Kidney (tissue), 14 donors: Measurements from ENCODE around the gene PIP4K2A. TPM values are rescaled to one million over a fixed set of nuclear protein-coding genes. Genes with fewer than 3 reads are reported as not detected.
A peak's percentile ranks its signal among the peaks of the same experiment; 100 is the strongest.

ENCODE experiments used
- DNase-seq, 5 donors: peaks; one replicate each; pipeline ENCODE4 v3.0.0-alpha.2; 2013 to 2020
- FAIRE-seq: peaks from 2 replicates; lab custom pipeline; 2012; peaks lifted over from hg19 to GRCh38; lab: Jason Lieb, UNC
- H3K27ac ChIP-seq, 2 donors: one replicate each; pipeline ENCODE4 v1.7.0; 2013; ENCODE audit warnings: low read depth in 2 of 2, low read length in 2 of 2, inconsistent platforms in 1 of 2
- H3K27me3 ChIP-seq: one replicate; pipeline ENCODE4 v1.7.1; 2013; ENCODE audit warnings: low read length, inconsistent platforms; ENCODE audit not compliant: control insufficient read depth, insufficient read depth
- H3K36me3 ChIP-seq, 3 donors: one replicate each; pipeline versions ENCODE4 v1.7.0 to v1.7.1; 2013; ENCODE audit warnings: low read length in 3 of 3, control low read depth in 1 of 3, inconsistent platforms in 1 of 3; ENCODE audit not compliant: insufficient read depth in 3 of 3, control insufficient read depth in 2 of 3
- H3K4me1 ChIP-seq, 3 donors: one replicate each; pipeline versions ENCODE4 v1.7.0 to v1.7.1; 2013; ENCODE audit warnings: low read length in 3 of 3, inconsistent platforms in 1 of 3, low read depth in 1 of 3; ENCODE audit not compliant: control insufficient read depth in 2 of 3, insufficient read depth in 2 of 3
- H3K4me3 ChIP-seq, 3 donors: one replicate each; pipeline versions ENCODE4 v1.7.0 to v1.8.1; 2013; ENCODE audit warnings: low read length in 3 of 3, control low read depth in 1 of 3, inconsistent platforms in 1 of 3
- H3K9ac ChIP-seq, 3 donors: one replicate each; pipeline versions ENCODE4 v1.7.0 to v1.7.1; 2013; ENCODE audit warnings: low read length in 3 of 3, control low read depth in 1 of 3, inconsistent platforms in 1 of 3
- H3K9me3 ChIP-seq, 3 donors: one replicate each; pipeline versions ENCODE4 v1.7.0 to v1.7.1; 2013; ENCODE audit warnings: low read length in 3 of 3, control low read depth in 1 of 3, inconsistent platforms in 1 of 3; ENCODE audit not compliant: control insufficient read depth in 2 of 3, insufficient read depth in 1 of 3
- intact Hi-C: fragments of 100-400 bp; cut with DNase I; formaldehyde crosslinking; loops from one replicate; pipeline ENCODE4 v1.11.1; 2022
- polyA plus RNA-seq: library from polyadenylated mRNA; stranded (reverse); fragments of 350-450 nt; fragmentation: Illumina TruSeq; extraction: RNeasy Lipid Tissue Mini Kit (QIAGEN cat#74804); gene quantifications from one replicate; pipeline ENCODE4 v1.2.3, GENCODE V29; 2014; ENCODE audit warnings: low read depth, low replicate concordance; ENCODE audit not compliant: insufficient read depth
- total RNA-seq: library from RNA; stranded (reverse); fragmentation: NEBNext Ultra II Directional; extraction: Animal tissue kit (Norgen Biotek cat#: 25700); gene quantifications from one replicate; pipeline ENCODE4 v1.2.1, GENCODE V29; 2021
- TF ChIP-seq, protein P1 (sequence below): IDR thresholded peaks from 3 replicates; pipeline ENCODE4 v1.5.1; 2012; ENCODE audit warnings: mild to moderate bottlenecking, moderate library complexity, borderline replicate concordance; ENCODE audit not compliant: insufficient read depth; ENCODE audit errors: extremely low read depth
- donor health status: control.
- donor health status: control.
- donor health status: control.
- donor health status: control.
- donor health status: control.
- donor health status: DM: yes; HTN: yes; CAD: no.
- donor health status: Normal renal cell carcinoma (clear cell type).

The PIP4K2A gene
- total and polyA plus RNA-seq, 2 donors from 2014 or later: 12.2 to 54.6 TPM

DNA sequence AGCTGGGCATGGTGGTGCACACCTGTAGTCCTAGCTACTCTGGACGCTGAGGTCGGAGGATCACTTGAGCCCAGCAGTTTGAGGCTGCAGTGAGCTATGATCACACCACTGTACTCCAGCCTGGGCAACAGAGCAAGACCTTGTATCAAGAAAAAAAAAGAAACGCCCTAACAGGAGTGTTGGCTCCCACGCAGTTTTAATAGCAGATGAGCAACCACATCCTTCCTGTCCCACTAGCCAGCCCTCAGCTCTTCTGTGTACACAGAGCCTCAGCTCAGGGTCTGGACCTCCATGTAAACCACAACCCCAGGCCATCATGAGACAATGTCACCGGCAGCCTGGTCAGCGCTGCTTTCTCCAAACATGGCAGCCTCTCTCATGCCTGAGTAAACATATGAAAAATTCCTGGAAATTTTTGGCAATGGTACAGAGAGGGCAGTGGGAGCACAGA lies 108.2 kb downstream of the PIP4K2A start:
- intact Hi-C loops: no loop called here
- Histone ChIP-seq H3K4me3 (no peak overlapping the region), H3K9me3 (no peaks in the 10 kb centered on the region), H3K9ac (no peak overlapping the region), H3K36me3 (peaks cover 0 to 3% (median 2%) of the 10 kb centered on the region in 3 donors), H3K27me3 (no peaks in the 10 kb centered on the region), H3K4me1 (peaks cover 0 to 6% (median 5%) of the 10 kb centered on the region in 3 donors), H3K27ac (no peak overlapping the region)
- FAIRE-seq: no peak
- TF ChIP-seq, protein P1, sequence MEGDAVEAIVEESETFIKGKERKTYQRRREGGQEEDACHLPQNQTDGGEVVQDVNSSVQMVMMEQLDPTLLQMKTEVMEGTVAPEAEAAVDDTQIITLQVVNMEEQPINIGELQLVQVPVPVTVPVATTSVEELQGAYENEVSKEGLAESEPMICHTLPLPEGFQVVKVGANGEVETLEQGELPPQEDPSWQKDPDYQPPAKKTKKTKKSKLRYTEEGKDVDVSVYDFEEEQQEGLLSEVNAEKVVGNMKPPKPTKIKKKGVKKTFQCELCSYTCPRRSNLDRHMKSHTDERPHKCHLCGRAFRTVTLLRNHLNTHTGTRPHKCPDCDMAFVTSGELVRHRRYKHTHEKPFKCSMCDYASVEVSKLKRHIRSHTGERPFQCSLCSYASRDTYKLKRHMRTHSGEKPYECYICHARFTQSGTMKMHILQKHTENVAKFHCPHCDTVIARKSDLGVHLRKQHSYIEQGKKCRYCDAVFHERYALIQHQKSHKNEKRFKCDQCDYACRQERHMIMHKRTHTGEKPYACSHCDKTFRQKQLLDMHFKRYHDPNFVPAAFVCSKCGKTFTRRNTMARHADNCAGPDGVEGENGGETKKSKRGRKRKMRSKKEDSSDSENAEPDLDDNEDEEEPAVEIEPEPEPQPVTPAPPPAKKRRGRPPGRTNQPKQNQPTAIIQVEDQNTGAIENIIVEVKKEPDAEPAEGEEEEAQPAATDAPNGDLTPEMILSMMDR: no peak
- no peak for DNase-seq

DNA sequence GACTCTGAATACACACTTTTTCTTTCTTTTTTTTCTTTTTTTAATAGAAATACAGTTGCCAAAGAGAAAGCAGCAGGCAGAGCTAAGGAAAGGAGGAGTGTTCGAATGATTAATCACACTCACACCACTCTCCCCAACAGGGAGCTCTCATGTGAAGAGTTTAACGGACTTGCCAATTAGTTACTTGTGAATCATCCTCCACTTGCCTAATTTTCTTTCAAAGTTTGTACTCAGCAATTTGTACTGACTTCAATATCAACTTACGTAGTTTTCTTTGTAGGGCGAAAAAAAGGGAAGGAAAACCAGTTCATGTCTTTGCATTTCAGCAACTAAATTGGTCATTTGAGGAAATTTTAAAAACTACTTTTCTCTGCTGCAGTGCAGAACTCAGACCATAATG lies 109.2 kb downstream of the PIP4K2A start:
- DNase-seq: peak in 2 of 5 donors; percentile 77 to 78
- TF ChIP-seq, protein P1: no peak
- H3K4me1 ChIP-seq: peaks cover 0 to 11% (median 8%) of the 10 kb centered on the region in 3 donors
- intact Hi-C loops: no loop called here
- no peak overlapping the region for H3K27ac ChIP-seq
- peak; percentile 81 for FAIRE-seq
- peaks cover 0 to 3% (median 2%) of the 10 kb centered on the region in 3 donors for H3K36me3 ChIP-seq
- H3K9ac ChIP-seq: no peak overlapping the region
- no peaks in the 10 kb centered on the region for H3K27me3 ChIP-seq
- no peaks in the 10 kb centered on the region for H3K9me3 ChIP-seq
- H3K4me3 ChIP-seq: no peak overlapping the region

DNA sequence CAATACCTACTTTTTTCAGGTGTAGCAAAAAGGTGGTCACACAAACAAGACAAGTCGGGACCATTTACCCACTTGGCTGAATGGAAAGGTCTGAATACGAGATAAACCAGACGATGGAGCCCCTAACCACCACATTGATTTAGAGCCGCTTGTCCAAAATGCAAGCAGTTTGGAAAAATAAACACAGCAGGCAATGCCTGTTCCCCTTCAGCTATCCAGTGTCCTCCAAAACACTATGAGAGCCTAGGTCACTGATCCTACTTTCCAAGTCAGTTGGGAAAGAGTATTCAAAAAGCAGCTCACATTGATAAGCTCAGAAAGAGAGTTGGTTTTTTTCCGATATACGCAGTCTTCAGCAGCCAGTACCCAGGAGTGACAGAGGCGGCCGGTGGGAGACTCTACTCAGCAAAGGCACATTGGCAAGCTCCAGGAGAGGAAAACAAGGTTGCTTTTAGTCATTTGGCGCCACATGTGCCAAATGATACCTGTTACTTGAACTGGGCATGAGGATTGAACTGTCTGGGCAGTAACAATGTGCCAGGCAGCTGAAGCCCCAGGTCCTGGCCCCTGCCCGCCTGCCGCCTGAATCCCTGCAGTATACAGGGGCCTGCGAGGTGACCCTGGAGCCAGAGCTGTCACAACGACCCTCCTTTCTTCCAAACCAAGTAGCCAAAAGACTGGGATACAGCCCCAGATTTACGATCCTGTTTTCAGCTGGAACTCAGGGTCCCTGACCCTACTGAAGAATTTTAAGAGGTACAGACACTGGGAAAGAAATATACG lies 109.8 kb downstream of the PIP4K2A start:
- DNase-seq: peak in 4 of 5 donors; percentile 50 to 68 (median 57)
- intact Hi-C loops: no loop called here
- no peak overlapping the region for H3K4me3 ChIP-seq
- H3K9ac ChIP-seq: no peak overlapping the region
- H3K36me3 ChIP-seq: peaks cover 0 to 3% (median 2%) of the 10 kb centered on the region in 3 donors
- no peaks in the 10 kb centered on the region for H3K27me3 ChIP-seq
- TF ChIP-seq, protein P1: no peak
- H3K27ac ChIP-seq: peak overlapping the region in 1 of 2 donors; percentile 5
- H3K9me3 ChIP-seq: no peaks in the 10 kb centered on the region
- no peak for FAIRE-seq
- H3K4me1 ChIP-seq: peaks cover 0 to 11% (median 11%) of the 10 kb centered on the region in 3 donors
